AG04449 (cell line): ENCODE measurements around the gene KRTAP5-6.

Experiments
- CTCF ChIA-PET: fragments of 350-600 bp; formaldehyde crosslinking; extraction: SDS; loops from one replicate; lab custom pipeline; 2021; ENCODE audit warnings: antibody characterized with exemption; lab: Yijun Ruan, JAX
- POLR2A ChIA-PET: fragments of 400-600, 350-600 bp; formaldehyde crosslinking; extraction: SDS; loops from one replicate; lab custom pipeline; 2020; ENCODE audit warnings: antibody characterized with exemption, inconsistent platforms; lab: Yijun Ruan, JAX
- DNase-seq: peaks from one replicate; pipeline ENCODE4 v3.0.0-alpha.2; 2010; ENCODE audit warnings: low read depth, low spot score
- H3K4me3 ChIP-seq: 2 replicates; pipeline ENCODE4 v1.5.1; 2011; ENCODE audit warnings: low read depth, mild to moderate bottlenecking, control low read depth, low read length
- CTCF ChIP-seq: IDR thresholded peaks from one replicate; pipeline ENCODE4 v1.5.1; 2011; ENCODE audit warnings: mild to moderate bottlenecking, moderate library complexity, low read length, control low read depth, inconsistent platforms; ENCODE audit not compliant: insufficient read depth; ENCODE audit errors: missing control alignments

Gene KRTAP5-6

GRCh38 chr11:1728931-1729691 lies 32.1 kb downstream of the KRTAP5-6 start:
- ChIA-PET CTCF (no interaction called here), POLR2A (no interaction called here)
- DNase-seq: no peak
- no peak for TF ChIP-seq CTCF
- H3K4me3 ChIP-seq: no peak overlapping the region

- TF ChIP-seq CTCF: no peak
- no peak overlapping the region for H3K4me3 ChIP-seq
- ChIA-PET CTCF (no interaction called here), POLR2A (no interaction called here)
- DNase-seq: no peak
Observed at GRCh38 chr11:1729692-1730011, 32.7 kb downstream of the KRTAP5-6 start.

GRCh38 chr11:1730059-1730629 lies 33.1 kb downstream of the KRTAP5-6 start:
- no peak for TF ChIP-seq CTCF
- no peak overlapping the region for H3K4me3 ChIP-seq
- POLR2A ChIA-PET: no interaction called here
- no peak for DNase-seq
- CTCF ChIA-PET: no interaction called here

- no peak for TF ChIP-seq CTCF
- CTCF ChIA-PET: no interaction called here
- POLR2A ChIA-PET: no interaction called here
- no peak for DNase-seq
- no peak overlapping the region for H3K4me3 ChIP-seq
Observed at GRCh38 chr11:1731451-1732059, 34.6 kb downstream of the KRTAP5-6 start.

- DNase-seq: no peak
- CTCF ChIA-PET: no interaction called here
- no peak overlapping the region for H3K4me3 ChIP-seq
- POLR2A ChIA-PET: no interaction called here
- no peak for TF ChIP-seq CTCF
Observed at GRCh38 chr11:1732418-1733008, 35.5 kb downstream of the KRTAP5-6 start.
